Neuronal stem cell (in vitro differentiated cells): ENCODE results near the gene PGGHG.
"Not testable (repeated sequence)": the region's sequence is repeated elsewhere in the genome, so short reads cannot be mapped to it uniquely, and the experiment has no call there.

Experiments
- DNase-seq: peaks from one replicate; pipeline ENCODE4 v3.0.0-alpha.2; 2013; ENCODE audit warnings: low spot score
- H2AFZ ChIP-seq: one replicate; pipeline ENCODE4 v1.6.1; 2013; ENCODE audit warnings: mild to moderate bottlenecking, low read length, inconsistent platforms
- H2AK5ac ChIP-seq: 2 replicates; pipeline ENCODE4 v1.6.1; 2013; ENCODE audit warnings: low read depth, mild to moderate bottlenecking, inconsistent platforms, low read length, moderate library complexity, mixed read lengths
- H2BK120ac ChIP-seq: 2 replicates; pipeline ENCODE4 v1.6.1; 2013; ENCODE audit warnings: low read depth, mild to moderate bottlenecking, inconsistent platforms, low read length, moderate library complexity, mixed read lengths
- H2BK12ac ChIP-seq: one replicate; pipeline ENCODE4 v1.6.1; 2013; ENCODE audit warnings: low read length, inconsistent platforms
- H2BK15ac ChIP-seq: 2 replicates; pipeline ENCODE4 v1.6.1; 2013; ENCODE audit warnings: mild to moderate bottlenecking, low read length, inconsistent platforms, mixed read lengths
- H2BK5ac ChIP-seq: one replicate; pipeline ENCODE4 v1.6.1; 2013; ENCODE audit warnings: inconsistent platforms, mild to moderate bottlenecking, low read length, moderate library complexity
- H3K14ac ChIP-seq: one replicate; pipeline ENCODE4 v1.6.1; 2013; ENCODE audit warnings: low read length, inconsistent platforms
- H3K18ac ChIP-seq: 2 replicates; pipeline ENCODE4 v1.6.1; 2013; ENCODE audit warnings: low read length, inconsistent platforms
- H3K23ac ChIP-seq: 2 replicates; pipeline ENCODE4 v1.6.1; 2013; ENCODE audit warnings: low read depth, mild to moderate bottlenecking, mixed read lengths, low read length, inconsistent platforms; ENCODE audit not compliant: poor library complexity
- H3K27ac ChIP-seq: replicated peaks from 3 replicates; pipeline ENCODE4 v1.5.1; 2013; ENCODE audit warnings: low read length, inconsistent platforms
- H3K27me3 ChIP-seq, 3 experiments: 2 replicates each; pipeline ENCODE4 v1.6.1; 2013; ENCODE audit warnings: low read length in 3 of 3, mild to moderate bottlenecking in 2 of 3, inconsistent platforms in 1 of 3, low read depth in 1 of 3, mixed read lengths in 1 of 3, moderate library complexity in 1 of 3; ENCODE audit not compliant: control insufficient read depth in 3 of 3, insufficient read depth in 3 of 3
- H3K36me3 ChIP-seq, 2 donors: replicated peaks in 1 of 2; 2 replicates each; pipeline ENCODE4 v1.6.1; 2013; ENCODE audit warnings: low read length in 2 of 2; ENCODE audit not compliant: control insufficient read depth in 2 of 2, insufficient read depth in 2 of 2
- H3K4ac ChIP-seq: 2 replicates; pipeline ENCODE4 v1.6.1; 2013; ENCODE audit warnings: inconsistent platforms, mild to moderate bottlenecking, low read length, moderate library complexity
- H3K4me1 ChIP-seq, 2 donors: 1 replicate in 1 of 2; 2 replicates in 1 of 2; pipeline ENCODE4 v1.6.1; 2013; ENCODE audit warnings: low read length in 2 of 2, low read depth in 1 of 2; ENCODE audit not compliant: control insufficient read depth in 2 of 2, insufficient read depth in 1 of 2
- H3K4me2 ChIP-seq: one replicate; pipeline ENCODE4 v1.6.1; 2013; ENCODE audit warnings: mild to moderate bottlenecking, low read length, inconsistent platforms; ENCODE audit not compliant: insufficient read depth, poor library complexity, severe bottlenecking
- H3K4me3 ChIP-seq, 2 donors: 2 replicates each; pipeline ENCODE4 v1.5.1; 2013; ENCODE audit warnings: low read length in 2 of 2, mild to moderate bottlenecking in 2 of 2, inconsistent platforms in 1 of 2, moderate library complexity in 1 of 2
- H3K79me1 ChIP-seq: one replicate; pipeline ENCODE4 v1.6.1; 2013; ENCODE audit warnings: low read depth, mild to moderate bottlenecking, inconsistent platforms, low read length, moderate library complexity
- H3K9ac ChIP-seq: one replicate; pipeline ENCODE4 v1.6.1; 2013; ENCODE audit warnings: mild to moderate bottlenecking, low read depth, low read length, inconsistent platforms; ENCODE audit not compliant: poor library complexity
- H3K9me3 ChIP-seq, 2 donors: replicated peaks in 1 of 2; 2 replicates each; pipeline versions ENCODE3 to v1.6.1; 2013; ENCODE audit warnings: low read length in 2 of 2, mild to moderate bottlenecking in 2 of 2, inconsistent platforms in 1 of 2, low read depth in 1 of 2, mixed read lengths in 1 of 2, moderate library complexity in 1 of 2; ENCODE audit not compliant: control insufficient read depth in 2 of 2, insufficient read depth in 1 of 2
- H4K8ac ChIP-seq: one replicate; pipeline ENCODE4 v1.6.1; 2013; ENCODE audit warnings: low read depth, mild to moderate bottlenecking, inconsistent platforms, low read length, moderate library complexity
- H4K91ac ChIP-seq: one replicate; pipeline ENCODE4 v1.6.1; 2013; ENCODE audit warnings: low read length, low read depth, mild to moderate bottlenecking, inconsistent platforms; ENCODE audit not compliant: poor library complexity
- WGBS, 2 donors: extraction: QIAGEN DNeasy Blood & Tissue Kit; methylation state at CpG; one replicate each; pipeline ENCODE4 v1.1.7; 2013; ENCODE audit warnings: missing lambda C conversion rate in 2 of 2, mixed read lengths in 1 of 2; ENCODE audit not compliant: insufficient read length in 2 of 2, insufficient replicate concordance in 1 of 2; ENCODE audit errors: extremely low coverage in 2 of 2; 5-methylcytosine and 5-hydroxymethylcytosine counted together

PGGHG gene

DNA sequence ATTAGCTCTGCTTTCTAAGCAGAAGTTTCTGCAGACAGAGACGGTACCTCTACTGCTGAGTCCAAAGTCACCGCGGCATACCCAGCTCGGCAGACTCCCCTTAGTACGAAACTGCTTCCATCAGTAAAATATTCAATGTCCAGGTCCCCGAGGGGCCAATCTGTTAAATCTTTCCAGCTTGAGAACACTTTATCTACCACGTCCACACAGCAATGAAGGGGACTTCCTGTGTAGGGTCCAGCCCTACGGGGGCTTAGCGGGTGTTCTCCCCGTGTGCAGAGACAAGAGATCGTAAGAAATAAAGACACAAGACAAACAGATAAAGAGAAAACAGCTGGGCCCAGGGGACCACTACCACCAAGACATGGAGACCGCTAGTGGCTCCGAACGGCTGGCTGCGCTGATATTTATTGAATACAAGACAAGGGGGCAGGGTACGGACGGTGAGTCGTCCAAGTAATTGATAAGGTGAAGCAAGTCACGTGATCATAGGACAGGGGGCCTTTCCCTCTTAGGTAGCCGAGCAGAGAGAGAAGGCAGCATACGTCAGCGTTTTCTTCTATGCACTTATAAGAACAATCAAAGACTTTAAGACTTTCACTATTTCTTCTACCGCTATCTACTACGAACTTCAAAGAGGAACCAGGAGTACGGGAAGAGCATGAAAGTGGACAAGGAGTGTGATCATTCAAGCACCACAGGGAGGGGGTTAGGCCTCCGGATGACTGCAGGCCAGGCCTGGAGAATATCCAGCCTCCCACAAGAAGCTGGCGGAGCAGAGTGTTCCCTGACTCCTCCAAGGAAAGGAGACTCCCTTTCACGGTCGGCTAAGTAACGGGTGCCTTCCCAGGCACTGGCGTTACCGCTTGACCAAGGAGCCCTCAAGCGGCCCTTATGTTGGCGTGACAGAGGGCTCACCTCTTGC is 35.9 kb downstream of the PGGHG start:
- H2AK5ac ChIP-seq, DNase-seq, H2BK120ac ChIP-seq, H4K8ac ChIP-seq, H3K79me1 ChIP-seq, H3K9me3 ChIP-seq, H3K9ac ChIP-seq, H3K14ac ChIP-seq, H3K27me3 ChIP-seq, H2BK5ac ChIP-seq, H4K91ac ChIP-seq, H3K4me3 ChIP-seq, H3K4me2 ChIP-seq, H3K27ac ChIP-seq, H2BK12ac ChIP-seq, H3K36me3 ChIP-seq, H3K18ac ChIP-seq, H3K23ac ChIP-seq, H3K4ac ChIP-seq: not testable (repeated sequence)
- H2AFZ ChIP-seq, result peak overlapping the region; percentile 68
- no CpG with 5 or more reads among the region's 34 CpGs for WGBS, 2 donors
- peaks cover 7 to 28% of the 10 kb centered on the region in 2 donors for H3K4me1 ChIP-seq
- peak overlapping the region; percentile 3 for H2BK15ac ChIP-seq

DNA sequence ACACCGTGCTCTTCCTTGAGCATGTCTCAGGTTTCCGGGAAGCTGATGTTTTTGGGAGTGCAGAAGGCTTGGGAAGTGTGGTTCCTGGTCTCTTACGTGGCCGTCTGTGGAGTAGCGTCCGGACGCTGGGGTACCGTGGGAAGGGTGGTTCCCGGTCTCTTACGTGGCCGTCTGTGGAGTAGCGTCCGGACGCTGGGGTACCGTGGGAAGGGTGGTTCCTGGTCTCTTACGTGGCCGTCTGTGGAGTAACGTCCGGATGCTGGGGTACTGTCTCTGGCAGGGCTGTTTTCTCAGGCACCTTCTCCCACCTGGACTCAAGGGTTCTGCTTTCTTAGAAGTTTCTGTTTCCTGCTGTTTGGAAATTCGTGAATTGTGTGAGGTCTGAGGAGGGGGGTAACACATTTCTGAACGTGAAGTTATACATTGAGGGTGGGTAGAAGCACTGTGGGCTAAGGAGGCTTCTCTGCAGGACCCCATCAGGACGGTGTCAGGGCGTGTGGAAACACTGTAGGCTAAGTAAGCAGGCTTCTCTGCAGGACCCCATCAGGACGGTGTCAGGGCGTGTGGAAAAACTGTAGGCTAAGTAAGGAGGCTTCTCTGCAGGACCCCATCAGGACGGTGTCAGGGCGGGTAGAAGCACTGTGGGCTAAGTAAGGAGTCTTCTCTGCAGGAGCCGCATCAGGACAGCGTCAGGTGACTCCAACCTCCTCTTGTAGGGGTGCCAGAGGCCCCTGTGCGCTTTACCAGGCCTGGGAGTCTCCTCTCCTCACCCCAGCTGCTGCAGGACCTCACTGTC is 37.1 kb downstream of the PGGHG start:
- H3K4me2 ChIP-seq, result no peak overlapping the region
- no peak overlapping the region for H3K14ac ChIP-seq
- H3K23ac ChIP-seq, result no peak overlapping the region
- WGBS, 2 donors, result no CpG with 5 or more reads among the region's 30 CpGs
- peak overlapping the region; percentile 81 for H3K18ac ChIP-seq
- no peaks in the 10 kb centered on the region for H3K27me3 ChIP-seq
- no peak overlapping the region for H3K27ac ChIP-seq
- no peaks in the 10 kb centered on the region for H3K36me3 ChIP-seq
- H4K8ac ChIP-seq, result no peak overlapping the region
- peak overlapping the region; percentile 74 for H2AFZ ChIP-seq
- no peak for DNase-seq
- H2BK120ac ChIP-seq, result peak overlapping the region; percentile 76
- no peak overlapping the region for H2BK12ac ChIP-seq
- no peaks in the 10 kb centered on the region for H3K9me3 ChIP-seq
- peak overlapping the region; percentile 100 for H2AK5ac ChIP-seq
- no peak overlapping the region for H4K91ac ChIP-seq
- H3K4me1 ChIP-seq, result peaks cover 3 to 24% of the 10 kb centered on the region in 2 donors
- H2BK15ac ChIP-seq, result peak overlapping the region; percentile 60
- peak overlapping the region; percentile 54 for H2BK5ac ChIP-seq
- no peaks in the 10 kb centered on the region for H3K79me1 ChIP-seq
- no peak overlapping the region for H3K4me3 ChIP-seq
- H3K4ac ChIP-seq, result peak overlapping the region; percentile 4
- no peak overlapping the region for H3K9ac ChIP-seq

DNA sequence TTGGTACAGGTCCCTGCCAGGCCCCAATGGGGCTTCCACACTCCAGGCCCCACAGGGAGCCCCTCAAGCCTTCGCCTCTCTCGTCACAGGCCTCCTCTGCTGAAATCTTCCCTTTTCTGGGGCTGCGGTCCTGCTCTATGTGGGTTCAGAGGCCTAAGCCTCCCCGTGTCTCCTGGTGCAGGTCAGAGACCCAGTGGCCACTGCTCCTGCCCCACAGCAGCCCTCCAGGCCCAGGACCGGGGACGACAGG is 37.6 kb downstream of the PGGHG start:
- no CpG with 5 or more reads among the region's 6 CpGs for WGBS, 2 donors

More for the DNA sequence above, 37.6 kb downstream of the PGGHG start:
- DNase-seq, result no peak
- Histone ChIP-seq H3K14ac (no peak overlapping the region), H2BK12ac (peak overlapping the region; percentile 82), H2BK120ac (peak overlapping the region; percentile 76), H3K4ac (peak overlapping the region; percentile 4), H2BK15ac (peak overlapping the region; percentile 60), H2AFZ (peak overlapping the region; percentile 74), H3K23ac (no peak overlapping the region), H3K27ac (no peak overlapping the region), H3K4me1 (peaks cover 3 to 23% of the 10 kb centered on the region in 2 donors), H3K79me1 (no peaks in the 10 kb centered on the region), H3K4me2 (no peak overlapping the region), H3K9me3 (peaks cover 0 to 5% of the 10 kb centered on the region in 2 donors), H3K18ac (peak overlapping the region; percentile 81), H3K4me3 (no peak overlapping the region), H4K91ac (no peak overlapping the region), H3K9ac (no peak overlapping the region), H4K8ac (no peak overlapping the region), H2BK5ac (peak overlapping the region; percentile 54), H3K27me3 (no peaks in the 10 kb centered on the region), H3K36me3 (no peaks in the 10 kb centered on the region), H2AK5ac (peak overlapping the region; percentile 100)
